IPS-18c (cell line): Measurements from ENCODE around the gene GMDS.

Experiments used
- H3K4me3 ChIP-seq: 2 replicates; pipeline ENCODE4 v1.7.0; 2013; ENCODE audit warnings: low read depth, mild to moderate bottlenecking, low read length, moderate library complexity; ENCODE audit not compliant: insufficient read depth
- H3K9me3 ChIP-seq: one replicate; pipeline ENCODE4 v1.6.1; 2013; ENCODE audit warnings: mild to moderate bottlenecking, low read length, moderate library complexity; ENCODE audit not compliant: control insufficient read depth, insufficient read depth

GMDS gene

GRCh38 chr6:1802491-1803395 lies 442.7 kb downstream of the GMDS start:
- Histone ChIP-seq H3K4me3 (no peak overlapping the region), H3K9me3 (no peaks in the 10 kb centered on the region)

- no peak overlapping the region for H3K4me3 ChIP-seq
- H3K9me3 ChIP-seq, result no peaks in the 10 kb centered on the region
These were observed 444.0 kb downstream of the GMDS start for GRCh38 chr6:1801401-1801800.

GRCh38 chr6:1800845-1801244 lies 444.6 kb downstream of the GMDS start:
- H3K4me3 ChIP-seq, result no peak overlapping the region
- H3K9me3 ChIP-seq, result no peaks in the 10 kb centered on the region

GRCh38 chr6:1798965-1799325 lies 446.5 kb downstream of the GMDS start:
- Histone ChIP-seq H3K9me3 (no peaks in the 10 kb centered on the region), H3K4me3 (no peak overlapping the region)

GRCh38 chr6:1798303-1798964 lies 447.0 kb downstream of the GMDS start:
- Histone ChIP-seq H3K4me3 (no peak overlapping the region), H3K9me3 (no peaks in the 10 kb centered on the region)

- no peak overlapping the region for H3K4me3 ChIP-seq
- H3K9me3 ChIP-seq, result no peaks in the 10 kb centered on the region
These were observed 447.6 kb downstream of the GMDS start for GRCh38 chr6:1797801-1798200.

GRCh38 chr6:1796706-1797529 lies 448.5 kb downstream of the GMDS start:
- H3K4me3 ChIP-seq, result no peak overlapping the region
- no peaks in the 10 kb centered on the region for H3K9me3 ChIP-seq

- no peaks in the 10 kb centered on the region for H3K9me3 ChIP-seq
- no peak overlapping the region for H3K4me3 ChIP-seq
These were observed 449.5 kb downstream of the GMDS start for GRCh38 chr6:1795910-1796309.

GRCh38 chr6:1792989-1793388 lies 452.4 kb downstream of the GMDS start:
- Histone ChIP-seq H3K4me3 (no peak overlapping the region), H3K9me3 (no peaks in the 10 kb centered on the region)

- H3K9me3 ChIP-seq, result no peaks in the 10 kb centered on the region
- H3K4me3 ChIP-seq, result no peak overlapping the region
These were observed 454.7 kb downstream of the GMDS start for GRCh38 chr6:1790684-1791083.

GRCh38 chr6:1789092-1789491 lies 456.3 kb downstream of the GMDS start:
- no peak overlapping the region for H3K4me3 ChIP-seq

GRCh38 chr6:1787894-1788293 lies 457.5 kb downstream of the GMDS start:
- H3K9me3 ChIP-seq, result no peaks in the 10 kb centered on the region
- H3K4me3 ChIP-seq, result no peak overlapping the region

More at GRCh38 chr6:1789092-1789491, 456.3 kb downstream of the GMDS start:
- H3K9me3 ChIP-seq, result no peaks in the 10 kb centered on the region

GRCh38 chr6:1786455-1787453 lies 458.7 kb downstream of the GMDS start:
- Histone ChIP-seq H3K9me3 (no peaks in the 10 kb centered on the region), H3K4me3 (no peak overlapping the region)

GRCh38 chr6:1784422-1784884 lies 461.0 kb downstream of the GMDS start:
- H3K9me3 ChIP-seq, result peaks cover 2% of the 10 kb centered on the region

GRCh38 chr6:1781817-1782184 lies 463.6 kb downstream of the GMDS start:
- Histone ChIP-seq H3K9me3 (peaks cover 2% of the 10 kb centered on the region), H3K4me3 (no peak overlapping the region)

More at GRCh38 chr6:1784422-1784884, 461.0 kb downstream of the GMDS start:
- H3K4me3 ChIP-seq, result no peak overlapping the region

GRCh38 chr6:1781152-1781816 lies 464.1 kb downstream of the GMDS start:
- no peak overlapping the region for H3K4me3 ChIP-seq

More at GRCh38 chr6:1781152-1781816, 464.1 kb downstream of the GMDS start:
- H3K9me3 ChIP-seq, result peaks cover 2% of the 10 kb centered on the region
